ENCODE data around the gene FOXL1. TPM values are rescaled to one million over a fixed set of nuclear protein-coding genes. Genes with fewer than 3 reads are reported as not detected.

FOXL1 gene
- total and polyA plus RNA-seq, 2 of the 13 experiments (the other 11 are each of a cell fraction or from before 2014, with no cell fraction given) = not detected

- TF ChIP-seq ZBTB49 (CRISPR knock-in tag; IDR thresholded peaks at IDR 0.05; ENCODE audit: borderline replicate concordance) = no peak
- TF ChIP-seq BCL3 (CRISPR knock-in tag; IDR thresholded peaks at IDR 0.05) = peak; percentile 84
- TF ChIP-seq CBX2 (IDR thresholded peaks at IDR 0.05; ENCODE audit: low read depth, low read length) = no peak
- TF ChIP-seq CBX2 (CRISPR knock-in tag; IDR thresholded peaks at IDR 0.05; ENCODE audit: low read depth) = no peak
- TF ChIP-seq ZNF24 (IDR thresholded peaks at IDR 0.05) = no peak
- peak; percentile 95 for TF ChIP-seq RBFOX2 (IDR thresholded peaks at IDR 0.05; ENCODE audit: low read depth, low read length)
- TF ChIP-seq ZBTB7A (CRISPR knock-in tag; IDR thresholded peaks at IDR 0.05) = no peak
- no peak for TF ChIP-seq ZNF18 (CRISPR knock-in tag; IDR thresholded peaks at IDR 0.05; ENCODE audit: insufficient replicate concordance)
- peak; percentile 73 for TF ChIP-seq IKZF4 (CRISPR knock-in tag; IDR thresholded peaks at IDR 0.05; ENCODE audit: borderline replicate concordance, low read depth, not compliant biosample characterization)
- no peak for TF ChIP-seq KMT2A (CRISPR knock-in tag; IDR thresholded peaks at IDR 0.05)
- no peak for TF ChIP-seq ZNF383 (CRISPR knock-in tag; IDR thresholded peaks at IDR 0.05; ENCODE audit: borderline replicate concordance)
- peak; percentile 68 for TF ChIP-seq ZBTB42 (CRISPR knock-in tag; IDR thresholded peaks at IDR 0.05)
- no peak for TF ChIP-seq HOXA7 (CRISPR knock-in tag; IDR thresholded peaks at IDR 0.05)
- peak; percentile 72 for TF ChIP-seq MAX (IDR thresholded peaks at IDR 0.05)
- TF ChIP-seq MED8 (CRISPR knock-in tag; IDR thresholded peaks at IDR 0.05; ENCODE audit: insufficient replicate concordance) = peak; percentile 81
- TF ChIP-seq CENPT (CRISPR knock-in tag; IDR thresholded peaks at IDR 0.05; ENCODE audit: low read depth) = no peak
- no peak for TF ChIP-seq ZEB1 (IDR thresholded peaks at IDR 0.05; ENCODE audit: insufficient replicate concordance, low read depth)
- TF ChIP-seq GZF1 (CRISPR knock-in tag; IDR thresholded peaks at IDR 0.05) = peak; percentile 60
- TF ChIP-seq THAP9 (CRISPR knock-in tag; IDR thresholded peaks at IDR 0.05; ENCODE audit: borderline replicate concordance) = peak; percentile 87; the same call in 1 of the 2 replicates
- TF ChIP-seq NFRKB (IDR thresholded peaks at IDR 0.05) = no peak
Observed at GRCh38 chr16:86554917-86555703, 23.2 kb upstream of the FOXL1 start, which contains the start of gene MTHFSD (continued).
